Stomach (tissue), 9 donors: ENCODE data around the gene CMIP. TPM values are rescaled to one million over a fixed set of nuclear protein-coding genes. Genes with fewer than 3 reads are reported as not detected.

Experiments
- DNase-seq, 2 donors: peaks; one replicate each; pipeline versions ENCODE4 v3.0.0 to v3.0.0-alpha.2; 2013 to 2019
- H3K27ac ChIP-seq, 5 donors: fragments of 200-600 bp in 4 of 5; sonication (generic) in 4 of 5; one replicate each; pipeline ENCODE4 v1.5.1; 2013 to 2019; ENCODE audit warnings: mild to moderate bottlenecking in 1 of 5, moderate library complexity in 1 of 5
- H3K27me3 ChIP-seq, 3 donors: fragments of 200-600 bp; sonication (generic); one replicate each; pipeline ENCODE4 v1.5.1; 2017 to 2019; ENCODE audit warnings: mixed run types in 1 of 3
- H3K36me3 ChIP-seq, 4 donors: fragments of 200-600 bp; sonication (generic); 1 replicate in 3 of 4; 2 replicates in 1 of 4; pipeline ENCODE4 v1.5.1; 2016 to 2019
- H3K4me1 ChIP-seq, 4 donors: fragments of 200-600 bp; sonication (generic); one replicate each; pipeline ENCODE4 v1.5.1; 2016 to 2019
- H3K4me3 ChIP-seq, 4 donors: fragments of 200-600 bp; sonication (generic) in 3 of 4; one replicate each; pipeline ENCODE4 v1.5.1; 2016 to 2019; ENCODE audit warnings: mild to moderate bottlenecking in 1 of 4
- H3K9me3 ChIP-seq, 4 donors: fragments of 200-600 bp; sonication (generic); one replicate each; pipeline ENCODE4 v1.5.1; 2016 to 2019
- EP300 ChIP-seq: sonication (generic); formaldehyde crosslinking; IDR thresholded peaks from one replicate; pipeline ENCODE4 v1.6.1; 2017; ENCODE audit warnings: antibody characterized with exemption
- POLR2A ChIP-seq, 4 donors: fragments of 450-650 bp; IDR thresholded peaks; one replicate each; pipeline ENCODE4 v1.6.1; 2016; ENCODE audit warnings: antibody characterized with exemption in 4 of 4, control low read depth in 2 of 4, mild to moderate bottlenecking in 1 of 4, moderate library complexity in 1 of 4
- POLR2AphosphoS5 ChIP-seq, 3 donors: sonication (generic); formaldehyde crosslinking; IDR thresholded peaks; one replicate each; pipeline ENCODE4 v1.6.1; 2016; ENCODE audit warnings: antibody characterized with exemption in 3 of 3
- WGBS, 5 donors: extraction: QIAGEN DNeasy Blood & Tissue Kit in 3 of 5; methylation state at CpG; one replicate each; pipeline versions ENCODE4 v1.1.5 to v1.1.7; 2013 to 2018; 5-methylcytosine and 5-hydroxymethylcytosine counted together
- intact Hi-C: fragments of 100-400 bp; cut with DNase I; formaldehyde crosslinking; loops from one replicate; pipeline ENCODE4 v1.15.1; 2023; ENCODE audit warnings: low total_unique reads
- polyA plus RNA-seq, 3 donors: library from polyadenylated mRNA; stranded (reverse); fragments of 200-250 nt; gene quantifications; one replicate each; pipeline ENCODE4 v1.2.3, GENCODE V29; 2013
- total RNA-seq, 5 donors: library from RNA; depleted of rRNA; stranded (reverse); fragments of >200 nt; gene quantifications; one replicate each; pipeline versions ENCODE4 v1.1.0 to v1.2.3, GENCODE V29; 2014 to 2016
- TF ChIP-seq, protein P1 (sequence below), 7 experiments: fragments of 450-650 bp in 4 of 7; fragments of 200-600 bp in 3 of 7; sonication (generic) in 3 of 7; IDR thresholded peaks; one replicate each; pipeline ENCODE4 v1.5.1; 2016 to 2019; ENCODE audit warnings: antibody characterized with exemption in 7 of 7, control low read depth in 2 of 7, mild to moderate bottlenecking in 1 of 7
- donor health status: healthy with polysubstance abuse.
- donor health status: Bipolar disorder and iron deficiency.
- donor health status: healthy.

CMIP gene
- total and polyA plus RNA-seq, 8 donors = 11.1 to 71.0 (median 31.2) TPM

GRCh38 chr16:81684242-81684837, 239.7 kb downstream of the CMIP start:
- 85 to 95% (median 92%) methylated on average over 4 to 13 of the region's 13 CpGs for WGBS, 5 donors
- TF ChIP-seq POLR2AphosphoS5 (IDR thresholded peaks at IDR 0.05) (no peak), EP300 (no peak), POLR2A (IDR thresholded peaks at IDR 0.05) (no peak)
- TF ChIP-seq, protein P1, sequence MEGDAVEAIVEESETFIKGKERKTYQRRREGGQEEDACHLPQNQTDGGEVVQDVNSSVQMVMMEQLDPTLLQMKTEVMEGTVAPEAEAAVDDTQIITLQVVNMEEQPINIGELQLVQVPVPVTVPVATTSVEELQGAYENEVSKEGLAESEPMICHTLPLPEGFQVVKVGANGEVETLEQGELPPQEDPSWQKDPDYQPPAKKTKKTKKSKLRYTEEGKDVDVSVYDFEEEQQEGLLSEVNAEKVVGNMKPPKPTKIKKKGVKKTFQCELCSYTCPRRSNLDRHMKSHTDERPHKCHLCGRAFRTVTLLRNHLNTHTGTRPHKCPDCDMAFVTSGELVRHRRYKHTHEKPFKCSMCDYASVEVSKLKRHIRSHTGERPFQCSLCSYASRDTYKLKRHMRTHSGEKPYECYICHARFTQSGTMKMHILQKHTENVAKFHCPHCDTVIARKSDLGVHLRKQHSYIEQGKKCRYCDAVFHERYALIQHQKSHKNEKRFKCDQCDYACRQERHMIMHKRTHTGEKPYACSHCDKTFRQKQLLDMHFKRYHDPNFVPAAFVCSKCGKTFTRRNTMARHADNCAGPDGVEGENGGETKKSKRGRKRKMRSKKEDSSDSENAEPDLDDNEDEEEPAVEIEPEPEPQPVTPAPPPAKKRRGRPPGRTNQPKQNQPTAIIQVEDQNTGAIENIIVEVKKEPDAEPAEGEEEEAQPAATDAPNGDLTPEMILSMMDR (IDR thresholded peaks at IDR 0.05) = no peak
- peaks cover 0 to 79% (median 57%) of the 10 kb centered on the region in 4 donors for H3K36me3 ChIP-seq

GRCh38 chr16:81684901-81685300, 240.3 kb downstream of the CMIP start:
- intact Hi-C loops = no loop called here
- WGBS, 5 donors = 74 to 87% (median 85%) methylated on average over 9 to 12 of the region's 12 CpGs
- no peaks in the 10 kb centered on the region for H3K9me3 ChIP-seq
- H3K36me3 ChIP-seq = peaks cover 0 to 73% (median 52%) of the 10 kb centered on the region in 4 donors
- no peak for TF ChIP-seq POLR2AphosphoS5 (IDR thresholded peaks at IDR 0.05)
- TF ChIP-seq EP300 = no peak
- TF ChIP-seq POLR2A (IDR thresholded peaks at IDR 0.05) = no peak
- TF ChIP-seq, protein P1 (IDR thresholded peaks at IDR 0.05) = no peak
- H3K4me3 ChIP-seq = no peak overlapping the region
- DNase-seq = no peak
- peak overlapping the region in 1 of 5 donors; percentile 8 for H3K27ac ChIP-seq
- no peaks in the 10 kb centered on the region for H3K27me3 ChIP-seq
- H3K4me1 ChIP-seq = peaks cover 4 to 41% (median 19%) of the 10 kb centered on the region in 4 donors

More at GRCh38 chr16:81684242-81684837, 239.7 kb downstream of the CMIP start:
- Histone ChIP-seq H3K4me1 (peaks cover 5 to 46% (median 24%) of the 10 kb centered on the region in 4 donors), H3K27ac (no peak overlapping the region), H3K4me3 (no peak overlapping the region), H3K9me3 (no peaks in the 10 kb centered on the region), H3K27me3 (no peaks in the 10 kb centered on the region)
- intact Hi-C loops = no loop called here
- no peak for DNase-seq

- H3K9me3 ChIP-seq = no peaks in the 10 kb centered on the region
- TF ChIP-seq EP300 (no peak), POLR2AphosphoS5 (IDR thresholded peaks at IDR 0.05) (no peak), POLR2A (IDR thresholded peaks at IDR 0.05) (no peak)
- TF ChIP-seq, protein P1 (IDR thresholded peaks at IDR 0.05) = no peak
- no peaks in the 10 kb centered on the region for H3K27me3 ChIP-seq
- H3K4me1 ChIP-seq = peaks cover 0 to 27% (median 11%) of the 10 kb centered on the region in 4 donors
- no peak for DNase-seq
- 54 to 68% (median 63%) methylated on average over 22 to 24 of the region's 24 CpGs for WGBS, 5 donors
- peaks cover 2 to 63% (median 40%) of the 10 kb centered on the region in 4 donors for H3K36me3 ChIP-seq
- no peak overlapping the region for H3K4me3 ChIP-seq
- peak overlapping the region in 3 of 5 donors; percentile 3 to 20 (median 8) for H3K27ac ChIP-seq
- intact Hi-C loops = no loop called here
Observed at GRCh38 chr16:81686391-81687130, 242.0 kb downstream of the CMIP start.

DNA sequence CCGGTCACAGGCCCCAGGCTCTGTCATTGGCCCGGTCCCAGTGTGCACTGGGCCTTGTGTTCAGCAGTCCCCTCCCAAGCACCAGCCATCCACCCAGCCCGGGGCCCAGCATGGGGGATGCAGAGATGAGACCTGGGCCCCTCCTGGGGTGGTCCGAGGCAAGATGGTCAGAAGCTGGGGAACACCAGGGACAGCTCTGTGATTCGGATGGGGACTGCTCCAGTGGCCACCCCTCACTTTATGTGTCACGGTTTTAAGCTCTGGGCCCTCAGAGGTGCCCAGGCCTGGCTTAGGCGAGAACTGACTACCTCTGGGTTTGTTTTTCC, 242.5 kb downstream of the CMIP start:
- H3K36me3 ChIP-seq = peaks cover 7 to 64% (median 40%) of the 10 kb centered on the region in 4 donors
- H3K4me3 ChIP-seq = no peak overlapping the region
- intact Hi-C loops = no loop called here
- TF ChIP-seq, protein P1 (IDR thresholded peaks at IDR 0.05) = no peak
- TF ChIP-seq POLR2A (IDR thresholded peaks at IDR 0.05) = no peak
- TF ChIP-seq EP300 = no peak
- no peak for TF ChIP-seq POLR2AphosphoS5 (IDR thresholded peaks at IDR 0.05)
- WGBS, 5 donors = 83 to 97% (median 95%) methylated on average over 5 to 7 of the region's 7 CpGs
- H3K4me1 ChIP-seq = peaks cover 0 to 29% (median 11%) of the 10 kb centered on the region in 4 donors
- no peaks in the 10 kb centered on the region for H3K27me3 ChIP-seq
- peak overlapping the region in 3 of 5 donors; percentile 3 to 20 (median 8) for H3K27ac ChIP-seq
- H3K9me3 ChIP-seq = no peaks in the 10 kb centered on the region
- no peak for DNase-seq
